IMR-90 (cell line): ENCODE results near the gene DPF1.

Experiments
- CEBPB ChIP-seq: IDR thresholded peaks from 2 replicates; pipeline ENCODE4 v1.6.1; 2012; ENCODE audit warnings: low read depth, low read length, improper control_type of control experiment
- CTCF ChIP-seq: conservative IDR thresholded peaks from 2 replicates; pipeline ENCODE4 v1.5.1; 2012; ENCODE audit warnings: mild to moderate bottlenecking, low read depth, low read length, improper control_type of control experiment
- MXI1 ChIP-seq: IDR thresholded peaks from 2 replicates; pipeline ENCODE4 v1.6.1; 2012; ENCODE audit warnings: low read depth, mild to moderate bottlenecking, low read length, moderate library complexity, borderline replicate concordance
- RAD21 ChIP-seq: IDR thresholded peaks from 2 replicates; pipeline ENCODE4 v1.6.1; 2012; ENCODE audit warnings: low read length, improper control_type of control experiment
- RCOR1 ChIP-seq: IDR thresholded peaks from 2 replicates; pipeline ENCODE4 v1.6.1; 2012; ENCODE audit warnings: mild to moderate bottlenecking, low read length, improper control_type of control experiment; ENCODE audit not compliant: insufficient replicate concordance
- TF ChIP-seq, protein P1 (sequence below): fragments of 150-350 bp; IDR thresholded peaks from 2 replicates; pipeline ENCODE4 v1.6.1; 2017; ENCODE audit warnings: mild to moderate bottlenecking, antibody characterized with exemption, low read length, low read depth

DNA sequence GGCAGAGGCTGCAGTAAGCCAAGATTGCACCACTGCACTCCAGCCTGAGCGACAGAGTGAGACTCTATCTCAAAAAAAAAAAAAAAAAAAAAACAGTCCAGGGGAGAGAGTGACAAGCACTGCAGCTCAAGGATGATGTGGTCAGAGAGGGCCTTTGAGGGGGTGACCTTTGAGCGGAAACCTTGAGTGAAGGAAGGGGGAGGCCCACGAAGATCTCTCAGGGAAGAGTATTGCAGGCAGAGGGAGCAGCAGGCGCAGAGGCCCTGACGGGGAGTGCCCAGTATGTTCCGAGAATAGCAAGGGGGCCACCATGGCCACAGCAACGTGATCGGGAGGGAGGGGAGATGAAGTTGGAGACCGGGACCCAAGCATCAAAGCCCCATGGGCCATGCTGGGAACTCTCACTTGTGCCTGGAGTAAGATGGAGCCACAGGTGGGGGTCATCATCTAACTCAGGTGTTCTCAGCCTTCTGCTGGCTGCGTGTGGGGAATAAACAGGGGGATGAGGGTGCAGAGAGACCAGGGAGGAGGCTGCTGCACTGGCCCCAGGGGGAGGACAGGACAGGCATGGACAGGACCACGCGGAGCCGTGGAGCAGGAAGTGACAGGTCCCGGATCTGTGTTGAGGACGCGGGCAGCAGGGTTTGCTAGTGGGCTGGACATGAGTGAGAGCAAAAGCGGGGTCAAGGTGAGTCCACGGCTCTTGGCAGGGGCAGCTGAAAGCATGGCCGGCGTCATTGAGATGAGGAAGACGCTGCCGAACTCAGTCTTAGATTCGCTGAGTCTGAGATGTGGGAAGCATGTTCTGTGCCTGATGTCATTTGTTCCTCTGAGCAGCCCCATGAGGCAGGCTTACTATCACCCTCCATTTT, 60.4 kb downstream of the DPF1 start:
- TF ChIP-seq CTCF (no peak), RAD21 (no peak), CEBPB (no peak), RCOR1 (no peak), MXI1 (no peak)
- TF ChIP-seq, protein P1, sequence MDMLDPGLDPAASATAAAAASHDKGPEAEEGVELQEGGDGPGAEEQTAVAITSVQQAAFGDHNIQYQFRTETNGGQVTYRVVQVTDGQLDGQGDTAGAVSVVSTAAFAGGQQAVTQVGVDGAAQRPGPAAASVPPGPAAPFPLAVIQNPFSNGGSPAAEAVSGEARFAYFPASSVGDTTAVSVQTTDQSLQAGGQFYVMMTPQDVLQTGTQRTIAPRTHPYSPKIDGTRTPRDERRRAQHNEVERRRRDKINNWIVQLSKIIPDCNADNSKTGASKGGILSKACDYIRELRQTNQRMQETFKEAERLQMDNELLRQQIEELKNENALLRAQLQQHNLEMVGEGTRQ = no peak
